HUDEP-2 (cell line): ENCODE data around the gene EXOC6.

Experiments used
- DNase-seq, 76 experiments: peaks; one replicate each; lab custom pipeline; 2025; ENCODE audit not compliant: unreplicated experiment in 76 of 76; lab: John Stamatoyannopoulos, UW

The EXOC6 gene

DNA sequence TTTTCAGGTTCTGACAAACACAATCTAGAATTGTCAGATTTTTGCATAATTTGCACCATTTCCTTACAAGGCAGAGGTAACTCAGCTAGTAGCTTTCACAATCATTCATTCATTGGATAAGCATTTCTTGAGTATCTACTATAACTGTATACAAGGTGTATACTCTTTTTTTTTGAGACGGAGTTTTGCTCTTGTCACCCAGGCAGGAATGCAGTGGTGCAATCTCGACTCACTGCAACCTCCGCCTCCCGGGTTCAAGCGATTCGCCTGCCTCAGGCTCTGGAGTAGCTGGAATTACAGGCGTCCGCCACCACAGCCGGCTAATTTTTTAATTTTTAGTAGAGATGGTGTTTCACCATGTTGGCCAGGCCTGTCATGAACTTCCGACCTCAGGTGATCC is 16.2 kb upstream of the EXOC6 start:
- DNase-seq: no peak

DNA sequence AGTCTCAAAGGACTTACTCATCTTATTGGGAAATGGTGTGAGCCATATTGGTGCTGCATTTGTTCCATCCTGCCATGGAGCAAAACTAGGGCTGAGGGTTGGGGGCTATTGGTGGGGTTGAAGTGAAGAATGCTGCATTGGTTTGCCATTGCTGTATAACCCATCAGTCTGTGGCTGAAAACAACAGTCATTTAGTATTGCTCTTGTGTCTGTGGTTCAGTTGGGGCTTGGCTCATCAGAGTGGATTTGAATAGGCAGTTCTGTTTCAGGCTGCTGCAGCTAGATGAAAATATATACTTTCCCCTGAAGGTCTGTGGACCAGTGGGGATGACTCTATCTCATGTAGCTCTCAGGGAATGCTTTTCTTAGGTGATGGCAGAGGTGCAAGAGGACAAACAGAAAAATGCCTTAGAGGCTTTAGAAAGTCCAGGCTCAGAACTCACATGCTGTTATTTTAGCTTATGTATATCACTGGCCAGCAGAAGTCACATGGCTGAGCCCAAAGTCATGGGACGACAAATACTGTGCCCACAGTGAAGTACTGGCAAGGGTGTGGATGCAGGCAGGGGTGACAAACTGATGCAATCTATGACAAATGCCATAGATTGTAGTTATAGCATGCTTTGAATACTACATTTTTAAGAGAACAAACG is 15.2 kb upstream of the EXOC6 start:
- peak in 59 of 76 experiments; percentile 10 to 72 (median 48) for DNase-seq

DNA sequence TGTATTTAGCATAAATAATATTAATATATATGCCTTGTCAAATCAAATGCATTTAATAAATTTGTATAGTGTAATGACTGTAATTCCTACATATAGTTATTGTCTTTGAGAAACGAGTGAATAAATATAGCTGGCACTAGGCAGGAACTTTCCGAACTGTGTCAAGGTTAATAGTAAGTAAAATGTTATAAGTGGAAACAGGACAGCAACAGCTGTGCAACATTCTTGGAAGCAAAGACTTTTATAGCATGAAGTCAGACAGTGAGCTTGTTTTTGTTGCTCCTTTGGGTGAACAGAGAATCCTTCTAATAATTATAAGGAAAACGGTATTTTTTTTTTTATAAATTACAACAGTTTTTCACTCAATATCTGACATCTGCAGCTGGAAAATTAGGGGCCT is 14.0 kb upstream of the EXOC6 start:
- no peak for DNase-seq

DNA sequence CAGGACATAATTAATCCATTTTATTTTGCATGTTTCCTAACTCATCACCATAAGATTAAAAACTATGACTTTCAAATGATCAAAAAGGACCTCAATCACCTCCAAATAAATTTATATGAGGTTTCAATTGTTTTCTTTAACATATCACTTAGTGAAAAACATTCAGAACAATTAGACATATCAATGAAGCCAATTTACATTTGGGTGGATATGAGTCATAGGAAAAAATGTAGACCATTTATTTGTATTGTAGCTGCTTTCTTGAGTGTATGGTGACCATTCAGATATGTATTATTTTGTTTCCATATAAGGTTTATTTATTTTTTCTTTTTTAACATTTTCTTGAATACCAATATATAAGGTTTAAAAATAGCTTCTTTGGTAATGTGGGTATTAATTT is 13.3 kb upstream of the EXOC6 start:
- no peak for DNase-seq

DNA sequence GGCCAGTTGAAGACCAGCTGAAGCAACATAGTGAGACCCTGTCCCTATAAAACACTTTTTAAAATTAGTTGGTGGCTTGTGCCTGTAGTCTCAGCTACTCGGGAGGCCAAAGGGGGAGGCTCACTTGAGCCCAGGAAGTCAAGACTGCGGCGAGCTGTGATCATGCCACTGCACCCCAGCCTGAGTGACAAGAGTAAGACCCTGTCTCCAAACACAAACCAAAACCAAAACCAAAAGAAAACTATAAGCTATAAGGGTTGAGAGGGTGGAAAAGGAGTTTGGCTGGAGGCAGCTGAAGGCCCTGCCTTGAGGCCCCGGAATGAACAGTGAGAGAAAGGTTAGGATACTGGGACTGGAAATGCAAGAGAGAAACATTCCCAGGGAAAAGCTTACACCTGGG is 10.9 kb upstream of the EXOC6 start:
- DNase-seq: no peak

DNA sequence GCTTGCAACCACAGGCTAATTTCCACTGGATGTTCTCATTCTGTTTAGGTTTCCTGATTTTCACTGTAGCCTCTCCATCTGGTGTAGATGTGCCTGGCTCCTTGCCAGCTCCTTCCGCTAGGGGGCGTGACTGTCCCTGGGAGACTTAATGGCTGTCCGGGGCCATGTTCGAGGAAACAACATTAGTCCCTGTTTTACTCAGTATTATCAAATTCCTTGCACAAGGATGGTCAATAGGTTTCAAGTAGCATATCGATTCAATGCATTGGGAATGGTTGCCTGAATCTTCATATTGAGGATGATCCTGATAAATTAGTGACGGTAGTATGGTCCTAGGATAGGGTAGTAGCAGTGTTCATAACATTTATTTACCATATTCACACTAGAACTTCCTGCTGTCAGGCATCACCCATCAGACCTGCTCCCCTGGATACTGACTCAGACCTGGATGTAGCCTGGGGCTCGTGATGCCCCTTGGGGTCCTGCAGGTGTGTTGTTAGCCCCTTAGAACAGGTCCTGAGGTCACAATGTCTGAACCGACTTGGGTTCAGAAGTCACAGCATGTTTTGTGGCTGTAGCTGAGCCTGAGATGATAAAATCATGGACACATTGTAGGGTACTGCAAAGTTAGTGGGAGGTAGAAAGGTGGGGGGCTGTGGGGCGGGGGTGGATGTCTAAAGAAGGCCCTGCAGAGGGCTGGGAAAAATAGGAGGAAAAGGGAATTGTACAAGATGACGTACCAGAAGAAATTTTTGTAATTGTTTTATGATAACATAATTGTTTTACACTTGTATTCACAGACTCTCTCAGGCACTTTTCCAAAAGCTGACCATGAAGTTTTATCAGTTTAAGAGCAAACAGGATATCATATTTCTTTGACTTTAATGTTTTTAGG is 8.9 kb upstream of the EXOC6 start:
- peak in 37 of 76 experiments; percentile 9 to 57 (median 28) for DNase-seq

DNA sequence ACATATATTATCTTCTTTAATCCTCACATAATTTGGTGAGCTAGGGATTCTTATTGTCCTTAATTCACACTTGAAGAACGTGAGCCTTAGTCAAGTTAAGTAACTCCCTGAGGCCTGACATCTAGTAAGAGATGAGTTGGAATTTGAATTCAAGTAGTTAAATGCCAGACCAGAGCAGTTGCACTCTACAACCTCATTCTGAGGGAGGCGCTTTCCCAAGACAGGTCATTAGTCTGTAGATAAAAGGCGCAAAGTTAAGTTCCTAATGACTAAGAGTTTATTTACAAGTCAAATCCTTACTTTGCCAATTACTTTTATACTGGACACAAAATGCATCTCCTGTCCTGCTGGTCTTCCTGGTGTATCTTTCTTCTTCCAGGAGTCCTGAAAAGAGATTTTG is 3.6 kb upstream of the EXOC6 start:
- peak in 1 of 76 experiments; percentile 6 for DNase-seq

DNA sequence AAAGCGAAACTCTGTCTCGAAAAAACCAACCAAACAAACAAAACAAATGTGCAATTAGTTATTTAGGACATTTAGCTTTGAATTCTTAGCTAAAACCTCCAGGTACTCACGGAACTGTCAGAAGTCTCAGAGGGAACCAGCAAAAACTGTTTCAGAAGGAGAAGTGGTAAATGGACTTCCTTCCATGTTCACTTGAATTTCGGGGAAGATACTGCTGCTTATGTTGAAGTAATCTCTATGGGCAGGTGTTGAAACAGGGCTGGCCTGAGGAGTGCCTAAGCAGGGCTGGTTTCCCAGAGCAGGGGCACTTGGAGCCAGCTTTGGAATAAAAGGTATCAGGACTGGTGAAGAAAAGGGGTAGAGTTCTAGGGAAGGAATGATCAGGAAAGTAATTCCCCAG is 2.4 kb upstream of the EXOC6 start:
- DNase-seq: no peak

DNA sequence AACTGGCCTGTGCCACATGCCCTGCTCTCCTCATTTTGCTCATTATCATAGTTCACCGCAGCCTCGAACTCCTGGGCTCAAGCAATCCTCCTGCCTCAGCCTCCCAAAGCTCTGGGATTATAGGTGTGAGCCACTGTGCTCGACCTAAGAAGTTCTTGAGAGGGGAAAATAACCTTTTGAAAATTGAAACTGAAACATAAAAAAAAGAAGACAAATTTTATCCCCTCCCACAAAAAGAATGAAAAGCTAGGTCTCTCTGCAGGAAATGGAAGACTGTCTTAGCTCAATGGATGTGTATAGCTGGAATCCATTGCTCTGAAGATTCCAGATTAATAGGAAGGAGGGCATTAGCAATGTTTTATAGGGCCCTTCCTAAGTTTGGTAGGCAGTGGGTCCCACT is 2.0 kb upstream of the EXOC6 start:
- no peak for DNase-seq

DNA sequence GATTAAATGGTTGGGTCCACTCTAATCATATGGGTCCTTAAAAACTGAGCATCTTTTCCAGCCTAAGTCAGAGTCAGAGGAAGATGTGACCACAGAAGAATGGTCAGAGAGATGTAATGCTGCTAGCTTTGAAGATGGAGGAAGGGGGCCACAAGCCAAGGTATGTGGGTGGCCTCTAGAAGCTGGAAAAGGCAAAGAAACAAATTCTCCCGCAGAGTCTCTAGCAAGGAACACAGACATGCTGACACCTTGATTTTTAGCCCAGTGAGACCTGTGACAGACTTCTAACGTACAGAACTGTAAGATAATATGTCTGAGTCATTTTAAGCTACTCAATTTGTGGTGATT is 1.5 kb upstream of the EXOC6 start:
- no peak for DNase-seq

DNA sequence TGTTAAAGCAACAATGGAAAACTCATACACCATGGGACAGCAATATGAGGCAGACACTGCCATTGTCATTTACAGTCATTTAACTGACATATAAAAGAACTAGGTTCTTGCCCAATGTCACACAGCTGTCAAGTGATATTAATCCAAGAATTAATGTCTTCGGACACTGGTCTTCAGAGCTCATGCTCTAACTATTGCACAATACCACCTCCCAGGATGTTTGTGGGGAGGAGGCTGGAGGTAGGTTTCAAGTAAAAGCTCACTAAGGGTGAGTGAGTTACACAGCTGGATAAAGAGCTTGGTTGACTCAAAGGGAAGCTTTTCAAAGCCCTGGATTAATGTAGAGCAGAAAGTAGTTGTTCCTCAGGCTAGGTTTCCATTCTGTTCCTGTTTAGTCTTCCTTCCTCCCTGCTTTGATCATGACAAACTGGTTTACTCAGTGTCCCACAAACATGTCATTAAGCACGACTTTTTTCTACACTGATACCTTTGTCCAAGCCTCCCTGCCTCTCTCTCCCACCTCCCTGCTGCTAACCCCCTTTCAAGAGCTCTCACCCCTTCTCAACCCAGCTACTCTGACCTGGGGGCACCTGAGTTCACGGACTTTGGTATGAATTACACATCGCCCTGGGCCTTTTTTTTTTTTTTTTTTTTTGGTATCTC is 987 bp upstream of the EXOC6 start:
- DNase-seq: no peak

DNA sequence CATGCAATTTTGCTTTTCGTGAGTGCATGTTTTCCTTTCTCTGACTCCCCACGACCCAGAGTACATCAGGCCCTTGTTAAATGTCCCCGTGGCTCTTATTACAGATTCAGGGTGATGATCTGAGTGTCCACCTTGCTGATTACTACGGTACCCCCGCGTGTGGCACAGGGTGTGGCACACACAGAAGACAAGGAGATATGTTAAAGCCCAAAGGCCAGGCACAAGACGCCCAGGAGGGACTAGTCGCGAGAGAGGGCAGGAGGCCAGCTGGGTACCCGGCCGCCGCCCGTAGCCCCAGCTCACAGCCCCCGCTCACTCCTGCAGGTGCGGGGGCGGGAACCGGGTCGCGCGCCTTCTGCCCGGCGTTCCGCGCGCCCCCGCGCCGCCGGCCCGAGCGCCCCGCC is 281 bp upstream of the EXOC6 start:
- peak in 22 of 76 experiments; percentile 20 to 86 (median 68) for DNase-seq

DNA sequence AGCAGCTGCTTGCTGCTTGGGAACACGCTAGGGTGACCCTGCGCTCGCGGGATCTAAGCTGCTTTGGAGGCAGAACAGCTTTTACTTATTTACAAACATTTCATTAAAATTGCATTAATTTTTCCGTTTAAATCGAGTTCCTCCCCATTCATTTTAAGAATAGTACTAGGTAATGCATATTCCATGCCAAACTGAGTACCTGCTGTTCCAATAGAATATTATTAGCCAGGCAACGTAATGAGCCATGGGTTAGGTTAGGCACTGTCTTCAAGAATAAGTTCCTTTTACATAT is 860 bp downstream of the EXOC6 start:
- peak in 1 of 76 experiments; percentile 29 for DNase-seq

DNA sequence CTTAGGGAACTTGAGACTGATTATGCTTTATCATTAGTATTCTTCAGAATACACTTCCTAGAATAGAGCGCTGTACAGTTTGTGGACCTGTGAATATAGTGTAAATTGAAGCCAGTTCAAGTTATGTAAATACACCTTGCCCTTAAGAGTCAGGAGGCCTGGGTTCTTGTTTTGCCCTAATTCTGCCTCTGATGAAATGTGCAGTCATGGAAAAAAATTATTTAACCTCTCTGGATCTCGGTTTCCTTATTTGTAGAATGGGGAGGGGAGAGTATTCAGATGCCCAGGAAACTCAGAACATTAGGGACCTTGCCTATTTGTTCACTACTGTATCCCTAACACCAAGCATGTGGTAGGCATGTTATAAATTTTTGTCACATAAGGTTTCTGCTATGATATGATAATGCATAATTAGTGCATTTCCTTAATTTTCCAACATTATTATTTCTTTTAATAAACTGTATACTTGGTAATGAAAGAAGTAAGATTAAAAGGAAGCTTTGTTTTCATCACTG is 1.3 kb downstream of the EXOC6 start:
- DNase-seq: peak in 1 of 76 experiments; percentile 11

DNA sequence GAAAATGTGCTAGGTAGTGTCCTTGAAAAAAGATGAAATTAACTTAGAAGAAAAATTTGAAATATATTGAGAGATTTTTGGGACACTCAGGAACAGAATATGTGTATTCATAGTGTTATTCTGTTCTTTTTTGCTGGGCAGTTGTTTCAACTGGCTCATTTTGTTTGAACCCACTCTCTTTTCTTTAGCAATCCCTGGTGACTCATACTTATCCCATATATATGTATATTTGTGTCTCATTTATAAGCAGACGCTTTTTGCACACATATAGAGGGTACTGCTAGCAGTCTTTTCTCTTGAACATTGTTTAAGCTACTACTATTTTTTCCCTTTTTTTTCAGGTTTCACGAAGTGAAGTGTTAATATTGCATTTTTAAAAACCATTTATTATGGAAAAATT is 1.9 kb downstream of the EXOC6 start:
- DNase-seq: peak in 1 of 76 experiments; percentile 6

DNA sequence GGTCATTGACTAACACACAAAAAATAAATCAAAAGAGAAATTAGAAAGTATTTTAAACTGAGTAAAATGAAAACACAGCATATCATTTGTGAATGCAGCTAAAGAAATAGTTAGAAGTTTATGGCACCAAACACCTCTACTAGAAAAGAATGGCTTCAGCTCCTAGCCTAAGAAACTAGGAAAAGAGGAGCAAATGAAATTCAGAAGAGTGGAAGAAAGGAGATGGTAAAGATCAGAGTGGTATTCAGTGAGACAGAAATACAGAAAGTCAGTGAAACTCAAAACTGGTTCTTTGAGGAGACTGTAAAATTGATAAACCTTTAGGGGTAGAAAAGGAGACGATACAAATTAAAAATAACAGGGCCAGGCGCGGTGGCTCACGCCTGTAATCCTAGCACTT is 2.7 kb downstream of the EXOC6 start:
- no peak for DNase-seq

DNA sequence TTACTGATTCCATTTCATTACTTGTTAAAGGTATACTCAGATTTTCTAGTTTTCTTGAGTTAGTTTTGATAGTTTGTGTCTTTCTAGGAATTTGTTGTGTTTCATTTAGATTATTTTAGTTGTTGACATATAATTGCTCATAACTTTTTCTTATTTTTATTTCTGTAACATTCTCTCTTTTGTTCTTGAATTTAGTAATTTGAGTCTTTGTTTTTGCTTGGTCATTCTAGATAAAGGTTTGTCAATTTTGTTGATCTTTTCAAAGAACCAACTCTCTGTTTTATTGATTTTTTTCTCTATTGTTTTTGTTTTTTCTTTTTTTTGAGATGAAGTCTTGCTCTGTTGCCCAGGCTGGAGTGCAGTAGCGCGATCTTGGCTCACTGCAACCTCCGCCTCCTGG is 7.2 kb downstream of the EXOC6 start:
- no peak for DNase-seq

DNA sequence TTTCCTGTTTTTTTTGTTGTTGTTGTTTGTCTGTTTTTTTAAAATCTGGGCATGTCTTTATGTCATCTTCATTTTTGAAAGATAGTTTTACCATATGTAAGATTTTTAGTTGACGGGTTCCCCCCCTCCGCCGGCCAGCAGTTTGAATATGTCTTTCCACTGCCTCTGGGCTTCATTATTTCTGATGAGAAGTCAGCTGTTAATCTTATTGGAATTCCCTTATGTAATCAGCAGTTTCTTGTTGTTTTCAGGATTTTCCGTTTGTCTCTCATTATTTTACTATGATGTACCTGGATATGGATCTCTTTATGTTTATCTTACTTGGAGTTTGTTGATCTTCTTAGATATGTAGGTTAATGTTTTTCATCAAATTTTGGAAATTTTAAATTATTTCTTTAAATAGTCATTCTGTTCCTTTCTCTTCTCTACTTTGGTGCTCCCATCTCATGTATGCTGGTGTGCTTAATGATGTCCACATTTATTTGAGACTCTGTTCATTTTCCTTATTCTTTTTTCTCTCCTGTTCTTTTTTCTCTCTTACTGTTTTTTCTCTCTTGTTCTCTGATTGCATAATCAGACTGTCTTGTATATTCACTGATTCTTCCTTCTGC is 9.7 kb downstream of the EXOC6 start:
- no peak for DNase-seq

DNA sequence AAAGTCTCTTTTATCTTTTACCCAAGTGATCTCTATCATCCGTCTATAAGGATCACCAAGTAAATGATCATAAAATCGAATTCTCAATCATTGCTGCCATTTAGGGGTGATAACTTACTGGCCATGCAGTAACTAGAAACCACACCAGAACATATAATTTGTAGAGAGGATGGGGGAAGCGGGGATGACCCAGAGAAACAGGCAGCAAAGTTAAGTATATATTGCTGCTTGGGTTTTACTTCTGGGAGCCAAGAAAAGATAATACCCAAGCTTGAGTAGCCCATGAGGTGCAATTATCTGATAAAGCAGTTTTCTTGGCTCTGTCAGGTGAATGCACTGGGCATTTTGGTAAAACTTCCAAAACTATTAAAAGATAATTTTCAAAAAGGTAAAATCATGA is 18.9 kb downstream of the EXOC6 start:
- peak in 1 of 76 experiments; percentile 8 for DNase-seq

DNA sequence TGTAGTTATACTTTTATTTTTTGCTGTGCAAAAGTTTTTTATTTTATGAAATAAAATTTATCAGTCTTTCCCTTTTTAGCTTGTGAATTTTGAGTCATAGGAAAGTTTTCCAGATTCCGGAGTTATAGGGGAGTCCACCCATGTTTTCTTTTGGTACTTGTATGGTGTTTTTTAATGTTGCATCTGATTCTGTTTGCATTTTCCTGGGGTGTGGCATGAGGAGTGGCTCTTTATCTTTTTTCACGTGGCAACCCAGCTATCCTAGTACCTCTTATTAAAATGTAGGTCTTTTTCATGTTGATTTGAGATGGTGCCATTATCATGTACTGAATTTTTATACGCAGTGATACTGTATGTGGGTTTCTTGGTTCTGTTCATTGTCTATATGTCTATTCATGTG is 19.7 kb downstream of the EXOC6 start:
- no peak for DNase-seq

DNA sequence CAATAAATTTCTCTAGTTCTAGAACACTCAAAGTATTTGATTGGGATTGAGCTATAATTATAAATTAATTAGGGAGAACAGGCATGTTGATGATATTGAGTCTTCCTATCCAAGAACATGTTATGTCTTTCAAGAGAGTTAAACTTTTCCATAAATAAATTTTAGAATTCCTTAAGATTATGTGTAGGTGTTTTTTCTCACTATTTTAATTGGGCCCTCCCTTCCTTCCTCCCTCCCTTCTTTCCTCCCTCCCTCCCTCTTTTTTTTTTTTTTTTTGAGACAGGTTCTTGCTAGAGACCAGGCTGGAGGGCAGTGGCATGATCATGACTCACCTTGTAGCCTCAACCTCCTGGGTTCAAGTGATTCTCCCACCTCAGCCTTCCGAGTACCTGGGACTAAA is 20.2 kb downstream of the EXOC6 start:
- no peak for DNase-seq
